GM10847 (cell line): ENCODE measurements around the gene IL19.

Experiments used
- POLR2A ChIP-seq: IDR thresholded peaks from 2 replicates; pipeline ENCODE4 v1.6.1; 2011; ENCODE audit not compliant: insufficient read length; ENCODE audit errors: extremely low read depth

The IL19 gene

GRCh38 chr1:206851341-206852010, 80.9 kb downstream of the IL19 start:
- no peak for TF ChIP-seq POLR2A

GRCh38 chr1:206854401-206855129, 84.0 kb downstream of the IL19 start:
- TF ChIP-seq POLR2A, result no peak

GRCh38 chr1:206855859-206856258, 85.3 kb downstream of the IL19 start:
- TF ChIP-seq POLR2A, result no peak

- no peak for TF ChIP-seq POLR2A
These were observed 86.3 kb downstream of the IL19 start for GRCh38 chr1:206856674-206857464.

GRCh38 chr1:206859082-206859521, 88.5 kb downstream of the IL19 start:
- no peak for TF ChIP-seq POLR2A

- no peak for TF ChIP-seq POLR2A
These were observed 89.6 kb downstream of the IL19 start for GRCh38 chr1:206860165-206860564.

GRCh38 chr1:206863266-206863665, 92.7 kb downstream of the IL19 start:
- no peak for TF ChIP-seq POLR2A

- no peak for TF ChIP-seq POLR2A
These were observed 94.5 kb downstream of the IL19 start, which contains the start of gene IL20 for GRCh38 chr1:206864939-206865671. TSS of gene IL20 (plus strand) at chr1:206865623. CDS start at chr1:206865853, 230 bp downstream.

- no peak for TF ChIP-seq POLR2A
These were observed 95.5 kb downstream of the IL19 start for GRCh38 chr1:206866062-206866461.

- TF ChIP-seq POLR2A, result no peak
These were observed 96.7 kb downstream of the IL19 start for GRCh38 chr1:206867239-206867638.

- no peak for TF ChIP-seq POLR2A
These were observed 97.1 kb downstream of the IL19 start for GRCh38 chr1:206867716-206868115.

GRCh38 chr1:206868264-206868663, 97.7 kb downstream of the IL19 start:
- no peak for TF ChIP-seq POLR2A

- no peak for TF ChIP-seq POLR2A
These were observed 101.6 kb downstream of the IL19 start for GRCh38 chr1:206872139-206872538.

GRCh38 chr1:206873603-206874188, 103.1 kb downstream of the IL19 start:
- TF ChIP-seq POLR2A, result no peak
